ENCODE data around the gene FOSL1.
A peak's percentile ranks its signal among the peaks of the same experiment; 100 is the strongest.

The FOSL1 gene

GRCh38 chr11:65855927-65856363 is 44.2 kb downstream of the FOSL1 start:
- H4K8ac ChIP-seq (ENCODE audit: low read depth, low read length): no peak overlapping the region
- H3K4ac ChIP-seq (ENCODE audit: low read depth, low read length): no peak overlapping the region
- peak overlapping the region; percentile 99 for H3K56ac ChIP-seq (ENCODE audit: low read length)
- no peak overlapping the region for H2BK15ac ChIP-seq (replicated peaks; ENCODE audit: low read depth)
- no peak overlapping the region for H3K27ac ChIP-seq (ENCODE audit: low read depth, low read length)
- H3K9ac ChIP-seq (ENCODE audit: low read length): peak overlapping the region; percentile 98
- H4K5ac ChIP-seq (ENCODE audit: low read length): no peak overlapping the region
- no peak overlapping the region for H3K4me3 ChIP-seq (ENCODE audit: low read length)
- no peak for DNase-seq
- H3K4me2 ChIP-seq (ENCODE audit: low read length): peak overlapping the region; percentile 71
- H3K36me3 ChIP-seq (ENCODE audit: control insufficient read depth, insufficient read depth, low read length): peaks cover 23% of the 10 kb centered on the region
- peaks cover 3% of the 10 kb centered on the region for H3K4me1 ChIP-seq (ENCODE audit: control insufficient read depth, low read depth, low read length)
- H3K79me2 ChIP-seq (ENCODE audit: control insufficient read depth, insufficient read depth, low read length): peaks cover 36% of the 10 kb centered on the region
- no peak overlapping the region for H2AK5ac ChIP-seq (ENCODE audit: low read length)
- H2BK5ac ChIP-seq (ENCODE audit: low read length): no peak overlapping the region
- no peak overlapping the region for H3K23ac ChIP-seq (ENCODE audit: low read length)
- H3K79me1 ChIP-seq (ENCODE audit: low read length): peaks cover 20% of the 10 kb centered on the region
- no peaks in the 10 kb centered on the region for H3K27me3 ChIP-seq (ENCODE audit: insufficient read depth, low read length, poor library complexity)
- H3K18ac ChIP-seq (ENCODE audit: low read length): no peak overlapping the region
- H2BK120ac ChIP-seq (ENCODE audit: low read depth, low read length): no peak overlapping the region
- WGBS (ENCODE audit: extremely low coverage, insufficient coverage, low lambda C conversion rate): no CpG with 5 or more reads among the region's 15 CpGs

- Histone ChIP-seq H3K4me2 (ENCODE audit: low read length) (no peak overlapping the region), H3K56ac (ENCODE audit: low read length) (no peak overlapping the region), H4K5ac (ENCODE audit: low read length) (no peak overlapping the region), H3K27ac (ENCODE audit: low read depth, low read length) (no peak overlapping the region), H2BK120ac (ENCODE audit: low read depth, low read length) (no peak overlapping the region), H3K79me1 (ENCODE audit: low read length) (peaks cover 20% of the 10 kb centered on the region), H2BK5ac (ENCODE audit: low read length) (no peak overlapping the region), H3K4me3 (ENCODE audit: low read length) (no peak overlapping the region), H3K27me3 (ENCODE audit: insufficient read depth, low read length, poor library complexity) (no peaks in the 10 kb centered on the region), H2BK15ac (replicated peaks; ENCODE audit: low read depth) (no peak overlapping the region), H3K4me1 (ENCODE audit: control insufficient read depth, low read depth, low read length) (peaks cover 3% of the 10 kb centered on the region), H3K4ac (ENCODE audit: low read depth, low read length) (no peak overlapping the region), H3K79me2 (ENCODE audit: control insufficient read depth, insufficient read depth, low read length) (peaks cover 36% of the 10 kb centered on the region), H3K36me3 (ENCODE audit: control insufficient read depth, insufficient read depth, low read length) (peaks cover 23% of the 10 kb centered on the region), H3K23ac (ENCODE audit: low read length) (no peak overlapping the region), H4K8ac (ENCODE audit: low read depth, low read length) (no peak overlapping the region), H3K18ac (ENCODE audit: low read length) (no peak overlapping the region), H3K9ac (ENCODE audit: low read length) (no peak overlapping the region), H2AK5ac (ENCODE audit: low read length) (no peak overlapping the region)
- WGBS (ENCODE audit: extremely low coverage, insufficient coverage, low lambda C conversion rate): no CpG with 5 or more reads among the region's 15 CpGs
- no peak for DNase-seq
Measured at GRCh38 chr11:65854852-65855837, 45.0 kb downstream of the FOSL1 start.

- Histone ChIP-seq H3K27me3 (ENCODE audit: insufficient read depth, low read length, poor library complexity) (no peaks in the 10 kb centered on the region), H3K4ac (ENCODE audit: low read depth, low read length) (no peak overlapping the region), H3K56ac (ENCODE audit: low read length) (no peak overlapping the region), H2BK5ac (ENCODE audit: low read length) (no peak overlapping the region), H2AK5ac (ENCODE audit: low read length) (no peak overlapping the region), H2BK15ac (replicated peaks; ENCODE audit: low read depth) (no peak overlapping the region), H3K79me2 (ENCODE audit: control insufficient read depth, insufficient read depth, low read length) (peaks cover 36% of the 10 kb centered on the region), H3K4me2 (ENCODE audit: low read length) (no peak overlapping the region), H3K4me3 (ENCODE audit: low read length) (no peak overlapping the region), H4K5ac (ENCODE audit: low read length) (no peak overlapping the region), H3K27ac (ENCODE audit: low read depth, low read length) (no peak overlapping the region), H3K79me1 (ENCODE audit: low read length) (peaks cover 20% of the 10 kb centered on the region), H3K23ac (ENCODE audit: low read length) (no peak overlapping the region), H3K18ac (ENCODE audit: low read length) (no peak overlapping the region), H4K8ac (ENCODE audit: low read depth, low read length) (no peak overlapping the region), H3K36me3 (ENCODE audit: control insufficient read depth, insufficient read depth, low read length) (peaks cover 23% of the 10 kb centered on the region), H2BK120ac (ENCODE audit: low read depth, low read length) (no peak overlapping the region), H3K4me1 (ENCODE audit: control insufficient read depth, low read depth, low read length) (peaks cover 3% of the 10 kb centered on the region), H3K9ac (ENCODE audit: low read length) (no peak overlapping the region)
- DNase-seq: peak; percentile 0
- WGBS (ENCODE audit: extremely low coverage, insufficient coverage, low lambda C conversion rate): no CpG with 5 or more reads among the region's 4 CpGs
Measured at GRCh38 chr11:65854161-65854592, 46.0 kb downstream of the FOSL1 start.

- no peak overlapping the region for H3K27ac ChIP-seq (ENCODE audit: low read depth, low read length)
- no peak overlapping the region for H2AK5ac ChIP-seq (ENCODE audit: low read length)
- no peak overlapping the region for H3K23ac ChIP-seq (ENCODE audit: low read length)
- H3K4ac ChIP-seq (ENCODE audit: low read depth, low read length): no peak overlapping the region
- H3K79me2 ChIP-seq (ENCODE audit: control insufficient read depth, insufficient read depth, low read length): peaks cover 36% of the 10 kb centered on the region
- peaks cover 20% of the 10 kb centered on the region for H3K79me1 ChIP-seq (ENCODE audit: low read length)
- H2BK15ac ChIP-seq (replicated peaks; ENCODE audit: low read depth): no peak overlapping the region
- H3K4me3 ChIP-seq (ENCODE audit: low read length): no peak overlapping the region
- peaks cover 3% of the 10 kb centered on the region for H3K4me1 ChIP-seq (ENCODE audit: control insufficient read depth, low read depth, low read length)
- H3K27me3 ChIP-seq (ENCODE audit: insufficient read depth, low read length, poor library complexity): no peaks in the 10 kb centered on the region
- H2BK5ac ChIP-seq (ENCODE audit: low read length): no peak overlapping the region
- no peak overlapping the region for H3K56ac ChIP-seq (ENCODE audit: low read length)
- no peak overlapping the region for H3K4me2 ChIP-seq (ENCODE audit: low read length)
- no peak overlapping the region for H4K5ac ChIP-seq (ENCODE audit: low read length)
- no peak overlapping the region for H3K18ac ChIP-seq (ENCODE audit: low read length)
- no peak overlapping the region for H4K8ac ChIP-seq (ENCODE audit: low read depth, low read length)
- H3K9ac ChIP-seq (ENCODE audit: low read length): no peak overlapping the region
- no CpG with 5 or more reads among the region's 6 CpGs for WGBS (ENCODE audit: extremely low coverage, insufficient coverage, low lambda C conversion rate)
- DNase-seq: peak; percentile 42
- H3K36me3 ChIP-seq (ENCODE audit: control insufficient read depth, insufficient read depth, low read length): peaks cover 23% of the 10 kb centered on the region
- H2BK120ac ChIP-seq (ENCODE audit: low read depth, low read length): no peak overlapping the region
Measured at GRCh38 chr11:65853246-65853979, 46.8 kb downstream of the FOSL1 start.

GRCh38 chr11:65852508-65853245 is 47.5 kb downstream of the FOSL1 start:
- no peak overlapping the region for H3K4me2 ChIP-seq (ENCODE audit: low read length)
- no peak overlapping the region for H3K4ac ChIP-seq (ENCODE audit: low read depth, low read length)
- H3K79me1 ChIP-seq (ENCODE audit: low read length): peaks cover 20% of the 10 kb centered on the region
- H2AK5ac ChIP-seq (ENCODE audit: low read length): no peak overlapping the region
- no peak overlapping the region for H3K18ac ChIP-seq (ENCODE audit: low read length)
- WGBS (ENCODE audit: extremely low coverage, insufficient coverage, low lambda C conversion rate): no CpG with 5 or more reads among the region's 33 CpGs
- peaks cover 35% of the 10 kb centered on the region for H3K79me2 ChIP-seq (ENCODE audit: control insufficient read depth, insufficient read depth, low read length)
- no peak overlapping the region for H3K9ac ChIP-seq (ENCODE audit: low read length)
- no peak for DNase-seq
- H2BK15ac ChIP-seq (replicated peaks; ENCODE audit: low read depth): no peak overlapping the region
- no peak overlapping the region for H3K56ac ChIP-seq (ENCODE audit: low read length)
- peaks cover 23% of the 10 kb centered on the region for H3K36me3 ChIP-seq (ENCODE audit: control insufficient read depth, insufficient read depth, low read length)
- no peak overlapping the region for H4K8ac ChIP-seq (ENCODE audit: low read depth, low read length)
- no peak overlapping the region for H3K23ac ChIP-seq (ENCODE audit: low read length)
- peaks cover 3% of the 10 kb centered on the region for H3K4me1 ChIP-seq (ENCODE audit: control insufficient read depth, low read depth, low read length)
- H4K5ac ChIP-seq (ENCODE audit: low read length): no peak overlapping the region
- H2BK5ac ChIP-seq (ENCODE audit: low read length): no peak overlapping the region
- H3K4me3 ChIP-seq (ENCODE audit: low read length): no peak overlapping the region
- no peak overlapping the region for H3K27ac ChIP-seq (ENCODE audit: low read depth, low read length)
- H2BK120ac ChIP-seq (ENCODE audit: low read depth, low read length): no peak overlapping the region
- H3K27me3 ChIP-seq (ENCODE audit: insufficient read depth, low read length, poor library complexity): no peaks in the 10 kb centered on the region

Measured in mesendoderm (in vitro differentiated cells).